BLaER1 treated with 17β-estradiol and CSF1 and Interleukin-3, amounts not matched to agents 10 nM and 100 nM (cell line): ENCODE results near the gene RNF41.

Source experiments
- H3K27ac ChIP-seq, 11 experiments: shearing (Covaris generic); formaldehyde crosslinking; 2 replicates each; pipeline ENCODE4 v1.8.1; 2022
- H3K27me3 ChIP-seq, 11 experiments: shearing (Covaris generic); formaldehyde crosslinking; 2 replicates each; pipeline ENCODE4 v1.8.1; 2022
- H3K36me3 ChIP-seq, 11 experiments: shearing (Covaris generic); formaldehyde crosslinking; 2 replicates each; pipeline ENCODE4 v1.8.1; 2022
- H3K4me1 ChIP-seq, 10 experiments: shearing (Covaris generic); formaldehyde crosslinking; 2 replicates each; pipeline ENCODE4 v1.8.1; 2022
- H3K4me2 ChIP-seq, 11 experiments: shearing (Covaris generic); formaldehyde crosslinking; 2 replicates each; pipeline ENCODE4 v1.8.1; 2022
- H3K4me3 ChIP-seq, 10 experiments: shearing (Covaris generic); formaldehyde crosslinking; 2 replicates each; pipeline ENCODE4 v1.8.1; 2022
- H3K9ac ChIP-seq, 11 experiments: shearing (Covaris generic); formaldehyde crosslinking; 2 replicates each; pipeline ENCODE4 v1.8.1; 2022
- H3K9me3 ChIP-seq, 11 experiments: shearing (Covaris generic); formaldehyde crosslinking; replicated peaks in 1 of 11; 2 replicates each; pipeline ENCODE4 v1.8.1; 2022
- H4K20me1 ChIP-seq, 11 experiments: shearing (Covaris generic); formaldehyde crosslinking; 2 replicates each; pipeline ENCODE4 v1.8.1; 2022
- Cebpa-rat ChIP-seq, 11 experiments: shearing (Covaris generic); IDR thresholded peaks; 2 replicates each; pipeline ENCODE4 v1.8.1; 2022

The RNF41 gene

DNA sequence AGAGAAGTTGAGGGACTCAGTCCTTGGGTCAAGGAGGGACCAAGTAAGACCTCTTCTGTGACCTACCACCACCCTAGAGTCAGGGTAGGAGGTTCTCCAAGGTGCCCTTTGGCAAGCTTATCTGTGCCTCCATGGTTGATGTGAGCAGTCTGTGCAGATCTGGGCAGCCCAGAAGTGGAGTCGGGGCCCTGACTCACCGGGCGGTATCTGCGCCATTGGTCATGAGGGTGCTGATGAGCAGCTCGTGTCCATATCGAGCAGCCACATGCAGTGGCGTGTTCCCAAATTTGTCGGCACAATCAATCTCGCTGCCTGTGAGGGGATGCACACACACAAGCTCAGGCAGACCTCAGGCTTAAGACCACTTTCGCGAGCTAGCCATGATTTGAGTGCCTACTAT, 31.4 kb upstream of the RNF41 start:
- TF ChIP-seq Cebpa-rat (IDR thresholded peaks at IDR 0.05): no peak
- peaks cover 13 to 20% (median 17%) of the 10 kb centered on the region in 10 experiments for H3K4me1 ChIP-seq
- no peaks in the 10 kb centered on the region for H3K27me3 ChIP-seq
- no peak overlapping the region for H3K9ac ChIP-seq
- no peaks in the 10 kb centered on the region for H3K9me3 ChIP-seq
- H4K20me1 ChIP-seq: peaks cover 0 to 54% (median 30%) of the 10 kb centered on the region in 11 experiments; a peak in 17 of 22 replicates
- peaks cover 83 to 92% (median 90%) of the 10 kb centered on the region in 11 experiments for H3K36me3 ChIP-seq
- H3K4me2 ChIP-seq: no peak overlapping the region
- no peak overlapping the region for H3K4me3 ChIP-seq
- H3K27ac ChIP-seq: no peak overlapping the region

GRCh38 chr12:56252649-56253048, 30.9 kb upstream of the RNF41 start:
- Histone ChIP-seq H4K20me1 (peaks cover 0 to 58% (median 30%) of the 10 kb centered on the region in 11 experiments; a peak in 17 of 22 replicates), H3K27me3 (no peaks in the 10 kb centered on the region), H3K9me3 (no peaks in the 10 kb centered on the region), H3K27ac (no peak overlapping the region), H3K4me1 (peaks cover 13 to 20% (median 17%) of the 10 kb centered on the region in 10 experiments), H3K9ac (no peak overlapping the region), H3K4me2 (no peak overlapping the region), H3K36me3 (peaks cover 88 to 96% (median 94%) of the 10 kb centered on the region in 11 experiments), H3K4me3 (no peak overlapping the region)
- TF ChIP-seq Cebpa-rat (IDR thresholded peaks at IDR 0.05): no peak

GRCh38 chr12:56248711-56249110, 27.0 kb upstream of the RNF41 start:
- TF ChIP-seq Cebpa-rat (IDR thresholded peaks at IDR 0.05): no peak
- H3K9me3 ChIP-seq: no peaks in the 10 kb centered on the region
- H3K4me3 ChIP-seq: no peak overlapping the region
- H3K27ac ChIP-seq: no peak overlapping the region
- no peaks in the 10 kb centered on the region for H3K4me1 ChIP-seq
- no peak overlapping the region for H3K4me2 ChIP-seq
- H3K36me3 ChIP-seq: peaks cover 97 to 100% (median 99%) of the 10 kb centered on the region in 11 experiments
- H4K20me1 ChIP-seq: peaks cover 0 to 51% (median 17%) of the 10 kb centered on the region in 11 experiments; a peak in 13 of 22 replicates
- no peak overlapping the region; a peak in 2 of 22 replicates for H3K9ac ChIP-seq
- H3K27me3 ChIP-seq: no peaks in the 10 kb centered on the region

DNA sequence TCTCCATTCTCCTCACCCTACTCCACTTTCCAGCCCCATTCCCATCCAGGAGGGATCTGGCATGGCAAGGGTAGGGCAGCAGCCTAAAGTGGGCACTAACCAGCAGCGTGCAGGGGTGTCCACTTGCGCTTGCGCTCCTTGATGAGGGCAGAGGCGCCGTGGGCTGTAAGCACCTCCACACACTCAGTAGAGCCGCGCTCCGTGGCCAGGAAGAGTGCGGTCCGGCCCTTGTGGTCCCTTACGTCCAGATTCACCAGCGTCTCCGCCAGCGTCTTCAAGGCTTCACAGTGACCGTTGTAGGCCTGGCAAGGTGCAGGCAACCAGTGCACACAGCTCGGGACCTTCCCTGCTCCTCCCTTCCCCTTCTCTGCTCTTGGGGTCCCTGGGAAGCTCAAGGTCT, 26.2 kb upstream of the RNF41 start:
- Histone ChIP-seq H3K9ac (no peak overlapping the region), H3K27me3 (no peaks in the 10 kb centered on the region), H3K36me3 (peaks cover 97 to 100% (median 99%) of the 10 kb centered on the region in 11 experiments), H3K4me1 (no peaks in the 10 kb centered on the region), H3K9me3 (no peaks in the 10 kb centered on the region), H3K4me2 (no peak overlapping the region), H4K20me1 (peaks cover 0 to 51% (median 21%) of the 10 kb centered on the region in 11 experiments; a peak in 14 of 22 replicates), H3K4me3 (no peak overlapping the region), H3K27ac (no peak overlapping the region)
- no peak for TF ChIP-seq Cebpa-rat (IDR thresholded peaks at IDR 0.05)

GRCh38 chr12:56244494-56244893, 22.8 kb upstream of the RNF41 start:
- TF ChIP-seq Cebpa-rat (IDR thresholded peaks at IDR 0.05): no peak
- H3K9me3 ChIP-seq: no peaks in the 10 kb centered on the region
- no peak overlapping the region for H3K4me3 ChIP-seq
- H3K9ac ChIP-seq: no peak overlapping the region
- no peaks in the 10 kb centered on the region for H3K27me3 ChIP-seq
- peaks cover 96 to 99% (median 98%) of the 10 kb centered on the region in 11 experiments for H3K36me3 ChIP-seq
- no peak overlapping the region for H3K4me2 ChIP-seq
- H3K27ac ChIP-seq: no peak overlapping the region
- peaks cover 0 to 73% (median 20%) of the 10 kb centered on the region in 11 experiments; a peak in 14 of 22 replicates for H4K20me1 ChIP-seq
- no peaks in the 10 kb centered on the region for H3K4me1 ChIP-seq

DNA sequence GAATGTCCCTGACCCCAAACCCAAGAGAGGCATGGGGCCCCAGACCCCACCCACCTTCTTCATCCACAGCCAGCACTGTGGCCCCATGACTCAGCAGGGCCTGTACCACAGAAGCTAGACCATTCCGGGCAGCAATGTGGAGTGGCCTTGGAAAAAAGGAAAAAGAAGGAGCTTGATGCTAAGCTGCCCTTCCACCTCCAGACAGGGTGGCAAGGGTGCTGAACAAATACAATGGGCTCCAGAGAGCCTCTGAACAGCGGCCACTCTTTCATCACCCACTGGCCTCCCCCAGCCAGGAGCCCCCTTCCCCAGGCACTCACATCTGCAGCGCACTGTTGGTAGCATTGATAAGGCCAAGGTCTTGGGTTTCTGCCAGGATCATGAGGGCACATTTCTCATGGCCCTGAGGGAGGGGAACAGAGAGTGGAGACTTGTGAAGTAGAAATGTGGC, 22.0 kb upstream of the RNF41 start:
- Histone ChIP-seq H4K20me1 (peaks cover 0 to 78% (median 20%) of the 10 kb centered on the region in 11 experiments; a peak in 13 of 22 replicates), H3K27ac (no peak overlapping the region), H3K27me3 (no peaks in the 10 kb centered on the region), H3K4me3 (no peak overlapping the region), H3K36me3 (peaks cover 92 to 99% (median 97%) of the 10 kb centered on the region in 11 experiments), H3K4me1 (no peaks in the 10 kb centered on the region), H3K9ac (0 out of 22 replicates have a peak overlapping the region, but pooled peaks of 1 of the 11 experiments have one; percentile 11), H3K4me2 (no peak overlapping the region), H3K9me3 (no peaks in the 10 kb centered on the region)
- no peak for TF ChIP-seq Cebpa-rat (IDR thresholded peaks at IDR 0.05)

DNA sequence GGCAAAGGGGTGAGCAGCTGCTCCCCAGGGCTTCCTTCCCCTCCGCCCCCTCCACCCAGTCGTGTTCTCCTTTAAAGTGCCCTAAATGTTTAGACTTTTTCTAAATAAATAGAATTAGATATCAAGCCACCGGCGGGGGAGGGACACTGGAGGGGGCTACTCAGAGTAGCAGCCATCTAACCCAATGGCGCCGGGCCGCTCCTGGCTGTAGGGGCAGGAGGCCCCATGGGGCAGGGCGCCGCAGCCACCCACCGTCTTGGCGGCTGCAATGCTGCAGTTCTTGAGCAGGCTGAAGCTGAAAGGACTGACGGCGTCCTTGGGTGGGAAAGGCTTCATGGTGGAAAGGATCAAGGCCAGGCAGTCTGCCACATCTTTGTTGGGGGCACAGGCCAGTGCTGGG, 21.3 kb upstream of the RNF41 start:
- peaks cover 84 to 96% (median 91%) of the 10 kb centered on the region in 11 experiments for H3K36me3 ChIP-seq
- no peaks in the 10 kb centered on the region for H3K27me3 ChIP-seq
- no peak overlapping the region for H3K4me2 ChIP-seq
- peaks cover 0 to 72% (median 19%) of the 10 kb centered on the region in 11 experiments; a peak in 13 of 22 replicates for H4K20me1 ChIP-seq
- H3K9me3 ChIP-seq: no peaks in the 10 kb centered on the region
- no peak for TF ChIP-seq Cebpa-rat (IDR thresholded peaks at IDR 0.05)
- no peaks in the 10 kb centered on the region for H3K4me1 ChIP-seq
- no peak overlapping the region for H3K4me3 ChIP-seq
- H3K27ac ChIP-seq: no peak overlapping the region
- peak overlapping the region in 1 of 11 experiments; percentile 11; a peak in 2 of 22 replicates for H3K9ac ChIP-seq

- H3K27me3 ChIP-seq: no peaks in the 10 kb centered on the region
- H3K4me3 ChIP-seq: no peak overlapping the region
- H3K9me3 ChIP-seq: no peaks in the 10 kb centered on the region
- H3K9ac ChIP-seq: no peak overlapping the region
- H3K27ac ChIP-seq: no peak overlapping the region
- H3K4me1 ChIP-seq: no peaks in the 10 kb centered on the region
- no peak overlapping the region for H3K4me2 ChIP-seq
- H4K20me1 ChIP-seq: peaks cover 0 to 76% (median 19%) of the 10 kb centered on the region in 11 experiments; a peak in 13 of 22 replicates
- peaks cover 80 to 97% (median 90%) of the 10 kb centered on the region in 11 experiments for H3K36me3 ChIP-seq
- no peak for TF ChIP-seq Cebpa-rat (IDR thresholded peaks at IDR 0.05)
These were observed 19.9 kb upstream of the RNF41 start for GRCh38 chr12:56241424-56242303.

GRCh38 chr12:56237552-56237951, 15.8 kb upstream of the RNF41 start:
- Histone ChIP-seq H3K9ac (no peak overlapping the region), H3K4me2 (no peak overlapping the region), H3K27me3 (no peaks in the 10 kb centered on the region), H3K4me1 (no peaks in the 10 kb centered on the region), H3K4me3 (no peak overlapping the region), H3K36me3 (peaks cover 43 to 64% (median 58%) of the 10 kb centered on the region in 11 experiments), H4K20me1 (peaks cover 0 to 55% (median 9%) of the 10 kb centered on the region in 11 experiments; a peak in 10 of 22 replicates), H3K27ac (no peak overlapping the region), H3K9me3 (no peaks in the 10 kb centered on the region)
- no peak for TF ChIP-seq Cebpa-rat (IDR thresholded peaks at IDR 0.05)
